Mesenchymal stem cell (in vitro differentiated cells and primary cell): Measurements from ENCODE around the gene SPATA16.

ENCODE experiments used
- DNase-seq: peaks from one replicate; pipeline ENCODE4 v3.0.0-alpha.2; 2013
- H2AFZ ChIP-seq: one replicate; pipeline ENCODE4 v1.6.1; 2013; ENCODE audit warnings: low read depth, mild to moderate bottlenecking, control low read depth, inconsistent platforms, low read length, moderate library complexity
- H2AK5ac ChIP-seq: 2 replicates; pipeline ENCODE4 v1.6.1; 2013; ENCODE audit warnings: low read length, moderate library complexity, mild to moderate bottlenecking, inconsistent platforms; ENCODE audit not compliant: severe bottlenecking
- H2BK120ac ChIP-seq: one replicate; pipeline ENCODE4 v1.6.1; 2013; ENCODE audit warnings: low read depth, mild to moderate bottlenecking, inconsistent platforms, low read length, moderate library complexity
- H2BK12ac ChIP-seq, 2 experiments: one replicate each; pipeline ENCODE4 v1.6.1; 2013; ENCODE audit warnings: inconsistent platforms in 2 of 2, low read length in 2 of 2, mild to moderate bottlenecking in 2 of 2, moderate library complexity in 2 of 2, control low read depth in 1 of 2
- H2BK15ac ChIP-seq: one replicate; pipeline ENCODE4 v1.6.1; 2013; ENCODE audit warnings: mild to moderate bottlenecking, low read depth, inconsistent platforms; ENCODE audit not compliant: poor library complexity, severe bottlenecking
- H2BK5ac ChIP-seq: 2 replicates; pipeline ENCODE4 v1.6.1; 2013; ENCODE audit warnings: low read depth, mild to moderate bottlenecking, low read length, control low read depth, inconsistent platforms; ENCODE audit not compliant: poor library complexity, severe bottlenecking
- H3K14ac ChIP-seq, 2 experiments: one replicate each; pipeline ENCODE4 v1.6.1; 2013; ENCODE audit warnings: inconsistent platforms in 2 of 2, low read length in 2 of 2, control low read depth in 1 of 2, mild to moderate bottlenecking in 1 of 2, moderate library complexity in 1 of 2
- H3K18ac ChIP-seq, 2 experiments: one replicate each; pipeline ENCODE4 v1.6.1; 2013; ENCODE audit warnings: inconsistent platforms in 2 of 2, low read length in 2 of 2, control low read depth in 1 of 2, low read depth in 1 of 2, mild to moderate bottlenecking in 1 of 2
- H3K23ac ChIP-seq, 2 experiments: one replicate each; pipeline ENCODE4 v1.6.1; 2013; ENCODE audit warnings: inconsistent platforms in 2 of 2, low read length in 2 of 2, mild to moderate bottlenecking in 2 of 2, moderate library complexity in 2 of 2, control low read depth in 1 of 2
- H3K27ac ChIP-seq: 2 replicates; pipeline ENCODE4 v1.5.1; 2013; ENCODE audit warnings: mild to moderate bottlenecking, moderate library complexity, low read length, control low read depth, inconsistent platforms; ENCODE audit not compliant: poor library complexity, severe bottlenecking
- H3K27me3 ChIP-seq, 2 experiments: 2 replicates each; pipeline versions ENCODE4 v1.6.1 to v1.7.0; 2013; ENCODE audit warnings: low read length in 2 of 2, mild to moderate bottlenecking in 2 of 2, moderate library complexity in 2 of 2, control low read depth in 1 of 2, inconsistent platforms in 1 of 2; ENCODE audit not compliant: control insufficient read depth in 1 of 2, insufficient read depth in 1 of 2
- H3K36me3 ChIP-seq, 2 experiments: 2 replicates each; pipeline versions ENCODE4 v1.6.1 to v1.7.0; 2013; ENCODE audit warnings: low read length in 2 of 2, control low read depth in 1 of 2, inconsistent platforms in 1 of 2, low read depth in 1 of 2, mild to moderate bottlenecking in 1 of 2; ENCODE audit not compliant: insufficient read depth in 2 of 2, control insufficient read depth in 1 of 2
- H3K4ac ChIP-seq, 2 experiments: one replicate each; pipeline ENCODE4 v1.6.1; 2013; ENCODE audit warnings: inconsistent platforms in 2 of 2, low read length in 2 of 2, mild to moderate bottlenecking in 2 of 2, moderate library complexity in 2 of 2, control low read depth in 1 of 2, low read depth in 1 of 2
- H3K4me1 ChIP-seq: 2 replicates; pipeline ENCODE4 v1.6.1; 2013; ENCODE audit warnings: low read depth, low read length, control low read depth; ENCODE audit not compliant: control insufficient read depth, insufficient read depth
- H3K4me2 ChIP-seq: 2 replicates; pipeline ENCODE4 v1.6.1; 2013; ENCODE audit warnings: low read length, mild to moderate bottlenecking, inconsistent platforms; ENCODE audit not compliant: poor library complexity, severe bottlenecking
- H3K4me3 ChIP-seq, 2 experiments: 2 replicates each; pipeline versions ENCODE4 v1.5.1 to v1.7.0; 2013; ENCODE audit warnings: low read length in 2 of 2, mild to moderate bottlenecking in 2 of 2, control low read depth in 1 of 2, low read depth in 1 of 2; ENCODE audit not compliant: insufficient read depth in 1 of 2
- H3K79me1 ChIP-seq: replicated peaks from 2 replicates; pipeline ENCODE4 v1.6.1; 2013; ENCODE audit warnings: mild to moderate bottlenecking, control low read depth, low read length, inconsistent platforms; ENCODE audit not compliant: poor library complexity, severe bottlenecking
- H3K9ac ChIP-seq: 2 replicates; pipeline ENCODE4 v1.7.0; 2013; ENCODE audit warnings: mild to moderate bottlenecking, low read length, moderate library complexity
- H3K9me3 ChIP-seq: 2 replicates; pipeline ENCODE4 v1.7.0; 2013; ENCODE audit warnings: mild to moderate bottlenecking, low read length; ENCODE audit not compliant: control insufficient read depth
- H4K8ac ChIP-seq: one replicate; pipeline ENCODE4 v1.6.1; 2013; ENCODE audit warnings: inconsistent platforms, mild to moderate bottlenecking, low read length, moderate library complexity
- H4K91ac ChIP-seq: one replicate; pipeline ENCODE4 v1.6.1; 2013; ENCODE audit warnings: mild to moderate bottlenecking, low read length, inconsistent platforms
- WGBS: methylation state at CpG from one replicate; pipeline ENCODE4 v1.1.7; 2013; ENCODE audit warnings: mixed read lengths; 5-methylcytosine and 5-hydroxymethylcytosine counted together

Gene SPATA16

GRCh38 chr3:172980849-172981248 lies 160.2 kb downstream of the SPATA16 start:
- 78% methylated on average over 8 of the region's 8 CpGs for WGBS
- H3K18ac ChIP-seq = no peak overlapping the region
- no peak overlapping the region for H3K14ac ChIP-seq
- no peaks in the 10 kb centered on the region for H3K36me3 ChIP-seq
- H2AFZ ChIP-seq = no peak overlapping the region
- H3K9me3 ChIP-seq = no peaks in the 10 kb centered on the region
- H3K23ac ChIP-seq = no peak overlapping the region
- peak; percentile 21 for DNase-seq
- H2BK12ac ChIP-seq = no peak overlapping the region
- no peaks in the 10 kb centered on the region for H3K4me1 ChIP-seq
- no peak overlapping the region for H2BK120ac ChIP-seq
- no peak overlapping the region for H3K9ac ChIP-seq
- H4K8ac ChIP-seq = no peak overlapping the region
- no peak overlapping the region for H3K4me3 ChIP-seq
- no peak overlapping the region for H3K27ac ChIP-seq
- no peak overlapping the region for H3K4me2 ChIP-seq
- no peaks in the 10 kb centered on the region for H3K27me3 ChIP-seq
- H2AK5ac ChIP-seq = no peak overlapping the region
- H3K4ac ChIP-seq = no peak overlapping the region
- no peak overlapping the region for H2BK15ac ChIP-seq
- no peak overlapping the region for H2BK5ac ChIP-seq
- H4K91ac ChIP-seq = no peak overlapping the region
- H3K79me1 ChIP-seq = no peaks in the 10 kb centered on the region

GRCh38 chr3:172977696-172978095 lies 163.3 kb downstream of the SPATA16 start:
- H3K18ac ChIP-seq = no peak overlapping the region
- H3K4me1 ChIP-seq = no peaks in the 10 kb centered on the region
- H3K9ac ChIP-seq = no peak overlapping the region
- no peak overlapping the region for H2BK12ac ChIP-seq
- H3K36me3 ChIP-seq = no peaks in the 10 kb centered on the region
- H3K9me3 ChIP-seq = no peaks in the 10 kb centered on the region
- no peak overlapping the region for H4K91ac ChIP-seq
- no peak overlapping the region for H3K4me2 ChIP-seq
- H2BK120ac ChIP-seq = no peak overlapping the region
- H2AK5ac ChIP-seq = no peak overlapping the region
- no peak overlapping the region for H3K27ac ChIP-seq
- no peak overlapping the region for H3K14ac ChIP-seq
- no peak overlapping the region for H3K4me3 ChIP-seq
- no peaks in the 10 kb centered on the region for H3K27me3 ChIP-seq
- H2BK15ac ChIP-seq = no peak overlapping the region
- no peak overlapping the region for H4K8ac ChIP-seq
- H2AFZ ChIP-seq = no peak overlapping the region
- no peak overlapping the region for H2BK5ac ChIP-seq
- no peak overlapping the region for H3K23ac ChIP-seq
- no peak overlapping the region for H3K4ac ChIP-seq
- no peaks in the 10 kb centered on the region for H3K79me1 ChIP-seq
- WGBS = no CpG with 5 or more reads among the region's 1 CpG
- no peak for DNase-seq

GRCh38 chr3:172974969-172975368 lies 166.1 kb downstream of the SPATA16 start:
- H3K27ac ChIP-seq = no peak overlapping the region
- no peak overlapping the region for H3K14ac ChIP-seq
- H3K36me3 ChIP-seq = no peaks in the 10 kb centered on the region
- H2AK5ac ChIP-seq = no peak overlapping the region
- no peaks in the 10 kb centered on the region for H3K79me1 ChIP-seq
- H4K91ac ChIP-seq = no peak overlapping the region
- no peaks in the 10 kb centered on the region for H3K27me3 ChIP-seq
- DNase-seq = no peak
- H2BK120ac ChIP-seq = no peak overlapping the region
- no peaks in the 10 kb centered on the region for H3K4me1 ChIP-seq
- H2BK15ac ChIP-seq = no peak overlapping the region
- H3K23ac ChIP-seq = no peak overlapping the region
- no peak overlapping the region for H3K4me2 ChIP-seq
- WGBS = 98% methylated on average over 2 of the region's 3 CpGs
- H2BK5ac ChIP-seq = no peak overlapping the region
- H4K8ac ChIP-seq = no peak overlapping the region
- no peak overlapping the region for H3K4ac ChIP-seq
- no peak overlapping the region for H3K4me3 ChIP-seq
- H3K18ac ChIP-seq = no peak overlapping the region
- no peak overlapping the region for H2AFZ ChIP-seq
- no peaks in the 10 kb centered on the region for H3K9me3 ChIP-seq
- no peak overlapping the region for H3K9ac ChIP-seq
- H2BK12ac ChIP-seq = no peak overlapping the region

GRCh38 chr3:172973799-172974198 lies 167.2 kb downstream of the SPATA16 start:
- Histone ChIP-seq H2BK120ac (no peak overlapping the region), H3K4me1 (no peaks in the 10 kb centered on the region), H3K23ac (no peak overlapping the region), H3K27ac (no peak overlapping the region), H3K18ac (no peak overlapping the region), H2BK15ac (no peak overlapping the region), H3K27me3 (no peaks in the 10 kb centered on the region), H3K4ac (no peak overlapping the region), H2BK5ac (no peak overlapping the region), H3K4me2 (no peak overlapping the region), H4K91ac (no peak overlapping the region), H4K8ac (no peak overlapping the region), H2AFZ (no peak overlapping the region), H2BK12ac (no peak overlapping the region), H3K36me3 (no peaks in the 10 kb centered on the region), H2AK5ac (no peak overlapping the region), H3K79me1 (no peaks in the 10 kb centered on the region), H3K4me3 (no peak overlapping the region), H3K9me3 (no peaks in the 10 kb centered on the region), H3K9ac (no peak overlapping the region), H3K14ac (no peak overlapping the region)
- WGBS = no CpG with 5 or more reads among the region's 2 CpGs
- no peak for DNase-seq
